H9 (cell line): ENCODE results near the gene TPD52L3. TPM values are rescaled to one million over a fixed set of nuclear protein-coding genes. Genes with fewer than 3 reads are reported as not detected.

Source experiments
- DNase-seq: peaks from one replicate; pipeline ENCODE4 v3.0.0-alpha.2; 2017
- H2AFZ ChIP-seq: one replicate; pipeline ENCODE4 v1.6.1; 2013; ENCODE audit warnings: mild to moderate bottlenecking, low read length, control low read depth, moderate library complexity
- H2AK5ac ChIP-seq: 2 replicates; pipeline ENCODE4 v1.6.1; 2013; ENCODE audit warnings: low read length, control low read depth, mixed read lengths; ENCODE audit not compliant: insufficient read length
- H2BK120ac ChIP-seq: one replicate; pipeline ENCODE4 v1.6.1; 2013; ENCODE audit warnings: low read depth, mild to moderate bottlenecking, low read length, control low read depth, inconsistent platforms; ENCODE audit not compliant: poor library complexity, severe bottlenecking
- H2BK12ac ChIP-seq: 2 replicates; pipeline ENCODE4 v1.6.1; 2013; ENCODE audit warnings: low read length, control low read depth, mixed read lengths, low read depth; ENCODE audit not compliant: insufficient read length
- H2BK15ac ChIP-seq: 2 replicates; pipeline ENCODE4 v1.6.1; 2013; ENCODE audit warnings: low read depth, low read length, control low read depth
- H2BK20ac ChIP-seq: one replicate; pipeline ENCODE4 v1.6.1; 2013; ENCODE audit warnings: low read depth, mild to moderate bottlenecking, low read length, control low read depth, inconsistent platforms; ENCODE audit not compliant: poor library complexity, severe bottlenecking
- H2BK5ac ChIP-seq: 2 replicates; pipeline ENCODE4 v1.6.1; 2013; ENCODE audit warnings: low read length, control low read depth, mixed read lengths; ENCODE audit not compliant: insufficient read length
- H3K14ac ChIP-seq: 2 replicates; pipeline ENCODE4 v1.6.1; 2013; ENCODE audit warnings: low read length, control low read depth; ENCODE audit not compliant: insufficient read depth
- H3K18ac ChIP-seq: 2 replicates; pipeline ENCODE4 v1.6.1; 2013; ENCODE audit warnings: low read depth, mild to moderate bottlenecking, mixed read lengths, low read length, control low read depth; ENCODE audit not compliant: insufficient read length
- H3K23ac ChIP-seq: 2 replicates; pipeline ENCODE4 v1.6.1; 2013; ENCODE audit warnings: low read length, control low read depth, mixed read lengths, low read depth; ENCODE audit not compliant: insufficient read length
- H3K23me2 ChIP-seq: 2 replicates; pipeline ENCODE4 v1.6.1; 2013; ENCODE audit warnings: low read depth, mild to moderate bottlenecking, mixed read lengths, low read length, control low read depth; ENCODE audit not compliant: insufficient read length, poor library complexity, severe bottlenecking
- H3K27ac ChIP-seq: 2 replicates; pipeline ENCODE4 v1.5.1; 2013; ENCODE audit warnings: low read length, control low read depth, mixed read lengths, low read depth; ENCODE audit not compliant: insufficient read length
- H3K27me3 ChIP-seq: 2 replicates; pipeline ENCODE4 v1.6.1; 2013; ENCODE audit warnings: low read length, control low read depth, inconsistent platforms; ENCODE audit not compliant: insufficient read depth
- H3K4ac ChIP-seq: 2 replicates; pipeline ENCODE4 v1.6.1; 2013; ENCODE audit warnings: low read depth, mild to moderate bottlenecking, control low read depth, inconsistent platforms, low read length, moderate library complexity
- H3K4me1 ChIP-seq: 2 replicates; pipeline ENCODE4 v1.6.1; 2013; ENCODE audit warnings: low read length, control low read depth, inconsistent platforms; ENCODE audit not compliant: insufficient read depth
- H3K4me2 ChIP-seq: 2 replicates; pipeline ENCODE4 v1.6.1; 2013; ENCODE audit warnings: low read length, control low read depth, mixed read lengths; ENCODE audit not compliant: insufficient read length, insufficient read depth
- H3K56ac ChIP-seq: 2 replicates; pipeline ENCODE4 v1.6.1; 2013; ENCODE audit warnings: low read depth, mild to moderate bottlenecking, mixed read lengths, low read length, control low read depth; ENCODE audit not compliant: insufficient read length
- H3K79me1 ChIP-seq: 2 replicates; pipeline ENCODE4 v1.6.1; 2013; ENCODE audit warnings: low read depth, mild to moderate bottlenecking, moderate library complexity, low read length, control low read depth, inconsistent platforms; ENCODE audit not compliant: insufficient read depth, poor library complexity, severe bottlenecking
- H3K79me2 ChIP-seq: 2 replicates; pipeline ENCODE4 v1.6.1; 2013; ENCODE audit warnings: low read length, control low read depth, inconsistent platforms; ENCODE audit not compliant: insufficient read depth
- H3K9ac ChIP-seq: 2 replicates; pipeline ENCODE4 v1.6.1; 2013; ENCODE audit warnings: low read length, control low read depth, mixed read lengths; ENCODE audit not compliant: insufficient read length; ENCODE audit errors: extremely low read depth
- H3K9me3 ChIP-seq: one replicate; pipeline ENCODE4 v1.6.1; 2013; ENCODE audit warnings: low read depth, low read length, inconsistent platforms; ENCODE audit not compliant: control insufficient read depth
- H3T11ph ChIP-seq: one replicate; pipeline ENCODE4 v1.6.1; 2013; ENCODE audit warnings: mild to moderate bottlenecking, low read length, control low read depth, inconsistent platforms
- H4K20me1 ChIP-seq: one replicate; pipeline ENCODE4 v1.6.1; 2013; ENCODE audit not compliant: control insufficient read depth, insufficient read length, insufficient read depth
- H4K5ac ChIP-seq: 2 replicates; pipeline ENCODE4 v1.6.1; 2013; ENCODE audit warnings: low read depth, mild to moderate bottlenecking, mixed read lengths, low read length, control low read depth; ENCODE audit not compliant: insufficient read length
- H4K8ac ChIP-seq: replicated peaks from 2 replicates; pipeline ENCODE4 v1.6.1; 2013; ENCODE audit warnings: low read length, control low read depth, mixed read lengths, low read depth; ENCODE audit not compliant: insufficient read length
- H4K91ac ChIP-seq: 2 replicates; pipeline ENCODE4 v1.6.1; 2013; ENCODE audit warnings: low read depth, mild to moderate bottlenecking, moderate library complexity, mixed read lengths, low read length, control low read depth; ENCODE audit not compliant: insufficient read length
- H3K27ac Mint-ChIP-seq, 3 experiments: 2 replicates in 2 of 3; 3 replicates in 1 of 3; pipeline ENCODE4 v1.8.0; 2020 to 2021; ENCODE audit warnings: mixed read lengths in 3 of 3, mild to moderate bottlenecking in 1 of 3, moderate library complexity in 1 of 3
- H3K27me3 Mint-ChIP-seq: 2 replicates; pipeline ENCODE4 v1.8.0; 2021; ENCODE audit warnings: low read depth, mild to moderate bottlenecking, moderate library complexity, mixed read lengths
- H3K36me3 Mint-ChIP-seq, 3 experiments: 2 replicates in 2 of 3; 3 replicates in 1 of 3; pipeline ENCODE4 v1.8.0; 2020 to 2021; ENCODE audit warnings: low read depth in 3 of 3, mixed read lengths in 3 of 3; ENCODE audit not compliant: insufficient read depth in 1 of 3
- H3K4me1 Mint-ChIP-seq, 2 experiments: 2 replicates each; pipeline ENCODE4 v1.8.0; 2020; ENCODE audit warnings: mixed read lengths in 2 of 2
- H3K4me3 Mint-ChIP-seq, 2 experiments: 2 replicates in 1 of 2; 3 replicates in 1 of 2; pipeline ENCODE4 v1.8.0; 2020 to 2021; ENCODE audit warnings: mild to moderate bottlenecking in 2 of 2, mixed read lengths in 2 of 2, moderate library complexity in 1 of 2
- H3K9me3 Mint-ChIP-seq, 2 experiments: 2 replicates in 1 of 2; 3 replicates in 1 of 2; pipeline ENCODE4 v1.8.0; 2020; ENCODE audit warnings: mild to moderate bottlenecking in 2 of 2, mixed read lengths in 2 of 2, moderate library complexity in 1 of 2
- CTCF ChIP-seq: fragments of 200-600 bp; sonication (generic); conservative IDR thresholded peaks from 3 replicates; pipeline ENCODE4 v1.8.0; 2021; ENCODE audit warnings: antibody characterized with exemption, mild to moderate bottlenecking
- WGBS: extraction: QIAGEN DNeasy Blood & Tissue Kit; methylation state at CpG from one replicate; pipeline ENCODE4 v1.1.7; 2013; ENCODE audit warnings: missing lambda C conversion rate, low lambda C conversion rate, mixed read lengths; ENCODE audit not compliant: insufficient read length; ENCODE audit errors: extremely low coverage; 5-methylcytosine and 5-hydroxymethylcytosine counted together
- total RNA-seq: library from RNA; stranded (reverse); gene quantifications from 2 replicates; pipeline ENCODE4 v1.2.1, GENCODE V29; 2021

TPD52L3 gene
- total RNA-seq, 1 experiment from 2014 or later: not detected

GRCh38 chr9:6305954-6306563, 22.1 kb upstream of the TPD52L3 start:
- no peak overlapping the region for H3K4me3 Mint-ChIP-seq
- peak; percentile 69; the same call in 2 of the 3 replicates for TF ChIP-seq CTCF

More at GRCh38 chr9:6305954-6306563, 22.1 kb upstream of the TPD52L3 start:
- Mint-ChIP-seq H3K36me3 (no peaks in the 10 kb centered on the region), H3K27me3 (no peaks in the 10 kb centered on the region), H3K9me3 (no peaks in the 10 kb centered on the region), H3K27ac (no peak overlapping the region), H3K4me1 (peaks cover 3 to 4% of the 10 kb centered on the region in 2 experiments; a peak in 3 of 4 replicates)
- Histone ChIP-seq H3K79me2 (no peaks in the 10 kb centered on the region), H3K27ac (no peak overlapping the region), H3K4me2 (no peak overlapping the region), H2BK5ac (no peak overlapping the region), H3K27me3 (no peaks in the 10 kb centered on the region), H2AFZ (no peak overlapping the region), H3T11ph (no peak overlapping the region), H2BK120ac (no peak overlapping the region), H4K91ac (no peak overlapping the region), H3K56ac (no peak overlapping the region), H2BK12ac (no peak overlapping the region), H3K9me3 (no peaks in the 10 kb centered on the region), H3K18ac (no peak overlapping the region), H2BK20ac (no peak overlapping the region), H3K23me2 (no peaks in the 10 kb centered on the region), H3K79me1 (no peaks in the 10 kb centered on the region), H3K9ac (no peak overlapping the region), H3K23ac (no peak overlapping the region), H3K14ac (no peak overlapping the region), H2AK5ac (no peak overlapping the region), H4K8ac (no peak overlapping the region), H2BK15ac (no peak overlapping the region), H3K4ac (no peak overlapping the region), H3K4me1 (no peaks in the 10 kb centered on the region), H4K5ac (no peak overlapping the region), H4K20me1 (no peaks in the 10 kb centered on the region)
- no peak for DNase-seq
- no CpG with 5 or more reads among the region's 2 CpGs for WGBS
